Glutamatergic neuron (in vitro differentiated cells): ENCODE results near the gene FUT9. TPM values are rescaled to one million over a fixed set of nuclear protein-coding genes. Genes with fewer than 3 reads are reported as not detected.

Source experiments
- DNase-seq: peaks from one replicate; pipeline ENCODE4 v3.0.0; 2022
- H3K27ac Mint-ChIP-seq: one replicate; pipeline ENCODE4 v1.8.0; 2020; ENCODE audit warnings: mild to moderate bottlenecking, mixed read lengths, inconsistent platforms; ENCODE audit not compliant: unreplicated experiment
- H3K27me3 Mint-ChIP-seq: one replicate; pipeline ENCODE4 v1.8.0; 2020; ENCODE audit warnings: mild to moderate bottlenecking, moderate library complexity, mixed read lengths, inconsistent platforms; ENCODE audit not compliant: unreplicated experiment
- H3K36me3 Mint-ChIP-seq: one replicate; pipeline ENCODE4 v1.8.0; 2020; ENCODE audit warnings: mild to moderate bottlenecking, mixed read lengths, inconsistent platforms; ENCODE audit not compliant: unreplicated experiment
- H3K4me1 Mint-ChIP-seq: one replicate; pipeline ENCODE4 v1.8.0; 2020; ENCODE audit warnings: mild to moderate bottlenecking, low read depth, mixed read lengths, inconsistent platforms; ENCODE audit not compliant: unreplicated experiment
- H3K4me3 Mint-ChIP-seq: one replicate; pipeline ENCODE4 v1.8.0; 2020; ENCODE audit warnings: mild to moderate bottlenecking, mixed read lengths, inconsistent platforms; ENCODE audit not compliant: unreplicated experiment
- H3K9me3 Mint-ChIP-seq: one replicate; pipeline ENCODE4 v1.8.0; 2020; ENCODE audit warnings: mild to moderate bottlenecking, moderate library complexity, mixed read lengths, inconsistent platforms; ENCODE audit not compliant: unreplicated experiment
- CTCF ChIP-seq: fragments of 200-600 bp; sonication (generic); IDR thresholded peaks from one replicate; pipeline ENCODE4 v1.5.0; 2021; ENCODE audit not compliant: partially characterized antibody, unreplicated experiment
- long read RNA-seq: library from polyadenylated mRNA; unstranded; transcript quantifications from one replicate; pipeline ENCODE4 v2.0.0, GENCODE V29; 2020; ENCODE audit not compliant: unreplicated experiment
- total RNA-seq: library from RNA; stranded (reverse); fragmentation: NEBNext Ultra II Directional; extraction: Animal tissue kit (Norgen Biotek cat#: 25700); gene quantifications from one replicate; pipeline ENCODE4 v1.2.1, GENCODE V29; 2021; ENCODE audit not compliant: unreplicated experiment

Gene FUT9
- total RNA-seq: 0.54 TPM
- long read RNA-seq: 0 reads

DNA sequence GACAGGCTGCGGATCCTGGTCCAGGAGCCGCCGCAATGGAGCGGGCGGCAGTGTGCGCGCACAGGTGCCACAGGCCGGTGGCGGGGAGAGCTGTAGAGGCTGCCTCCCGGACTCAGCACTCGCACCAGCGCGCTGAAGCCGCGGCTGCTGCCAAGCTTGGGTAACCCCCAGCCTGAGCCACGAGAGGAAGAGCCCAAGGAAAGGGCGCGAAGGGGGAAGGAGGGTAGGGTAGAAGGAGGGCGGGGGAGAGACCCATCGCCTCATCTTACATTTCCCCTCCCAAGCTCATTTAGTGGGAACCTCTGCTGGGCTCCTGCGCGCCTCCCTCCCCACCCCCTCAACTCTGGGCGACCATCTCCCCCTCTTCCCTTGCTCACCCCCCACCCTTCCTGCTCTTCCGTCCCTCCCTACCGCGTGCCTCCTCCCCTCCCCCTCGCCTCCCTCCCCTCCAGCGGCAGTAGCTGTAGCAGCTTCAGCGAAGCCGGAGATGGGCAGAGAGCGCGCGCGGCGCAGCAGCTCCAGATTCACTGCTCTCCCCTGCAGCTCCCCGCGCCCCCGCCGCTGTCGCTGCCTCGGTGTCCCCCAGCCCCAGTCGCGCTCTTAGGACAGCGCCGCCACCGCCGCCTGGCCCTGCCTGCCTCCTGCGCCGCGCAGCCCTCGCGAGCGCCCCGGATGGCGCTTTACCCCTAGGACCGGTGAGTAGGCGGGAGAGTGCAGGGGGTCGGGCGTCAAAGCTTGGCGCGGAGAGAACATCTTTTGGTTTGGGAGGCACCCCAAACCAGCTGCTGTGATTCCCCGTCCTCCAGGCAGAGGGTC is at the start of gene FUT9:
FUT9 (plus strand) TSS at position 457 of the 816 bp plus-strand sequence. CDS start 187,182 bp downstream, outside the sequence.
- peak; percentile 75 for DNase-seq
- Mint-ChIP-seq H3K4me1 (peaks cover 8% of the 10 kb centered on the region), H3K9me3 (peaks cover 7% of the 10 kb centered on the region), H3K27me3 (peaks cover 8% of the 10 kb centered on the region), H3K4me3 (peak within 1 kb of the TSS; percentile 94), H3K27ac (peak within 1 kb of the TSS; percentile 36), H3K36me3 (no peaks in the 10 kb centered on the region)
- TF ChIP-seq CTCF: no peak

DNA sequence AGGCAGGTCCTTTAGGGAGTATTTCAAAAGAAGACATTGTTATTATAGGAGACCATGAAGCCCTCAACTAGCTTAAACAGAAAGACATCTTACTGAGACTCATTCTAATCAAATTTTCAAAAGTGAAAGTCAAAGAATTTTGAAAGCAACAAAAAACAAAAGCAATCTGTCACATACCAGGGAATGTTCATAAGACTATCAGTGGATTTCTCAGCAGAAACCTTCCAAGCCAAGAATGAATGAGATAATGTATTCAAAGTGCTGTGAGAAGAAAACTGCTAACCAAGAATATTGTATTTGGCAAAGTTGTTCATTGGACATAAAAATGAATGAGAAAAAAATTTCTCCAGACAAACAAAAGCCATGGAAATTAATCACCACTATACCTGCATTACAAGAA is 48.2 kb upstream of the FUT9 start:
- H3K27me3 Mint-ChIP-seq: no peaks in the 10 kb centered on the region
- no peak overlapping the region for H3K27ac Mint-ChIP-seq
- DNase-seq: no peak
- H3K9me3 Mint-ChIP-seq: peaks cover 2% of the 10 kb centered on the region
- H3K4me3 Mint-ChIP-seq: no peak overlapping the region
- H3K36me3 Mint-ChIP-seq: no peaks in the 10 kb centered on the region
- no peaks in the 10 kb centered on the region for H3K4me1 Mint-ChIP-seq
- no peak for TF ChIP-seq CTCF

GRCh38 chr6:95973976-95974375 is 41.8 kb upstream of the FUT9 start:
- no peak for DNase-seq
- H3K27ac Mint-ChIP-seq: no peak overlapping the region
- H3K36me3 Mint-ChIP-seq: no peaks in the 10 kb centered on the region
- H3K9me3 Mint-ChIP-seq: peaks cover 2% of the 10 kb centered on the region
- no peaks in the 10 kb centered on the region for H3K4me1 Mint-ChIP-seq
- H3K27me3 Mint-ChIP-seq: no peaks in the 10 kb centered on the region
- TF ChIP-seq CTCF: no peak
- H3K4me3 Mint-ChIP-seq: no peak overlapping the region

GRCh38 chr6:95978230-95978629 is 37.5 kb upstream of the FUT9 start:
- no peaks in the 10 kb centered on the region for H3K36me3 Mint-ChIP-seq
- no peak for TF ChIP-seq CTCF
- no peaks in the 10 kb centered on the region for H3K4me1 Mint-ChIP-seq
- no peaks in the 10 kb centered on the region for H3K27me3 Mint-ChIP-seq
- no peaks in the 10 kb centered on the region for H3K9me3 Mint-ChIP-seq
- H3K27ac Mint-ChIP-seq: no peak overlapping the region
- no peak overlapping the region for H3K4me3 Mint-ChIP-seq
- no peak for DNase-seq

DNA sequence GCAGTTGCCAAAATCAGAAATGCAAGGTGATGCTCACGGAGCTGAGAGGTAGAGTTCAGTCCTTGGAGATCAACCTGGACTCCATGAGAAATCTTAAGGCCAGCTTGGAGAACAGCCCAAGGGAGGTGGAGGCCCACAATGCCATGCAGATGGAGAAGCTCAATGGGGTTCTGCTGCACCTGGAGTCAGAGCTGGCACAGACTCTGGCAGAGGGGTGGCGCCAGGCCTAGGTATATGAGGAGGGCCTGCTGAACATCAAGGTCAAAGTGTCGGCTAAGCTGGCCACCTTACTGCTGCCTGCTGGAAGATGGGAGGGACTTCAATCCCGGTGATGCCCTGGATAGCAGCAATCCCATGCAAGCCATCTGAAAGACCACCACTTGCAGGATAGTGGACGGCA is 23.9 kb upstream of the FUT9 start:
- H3K27ac Mint-ChIP-seq: no peak overlapping the region
- H3K27me3 Mint-ChIP-seq: peaks cover 2% of the 10 kb centered on the region
- peaks cover 6% of the 10 kb centered on the region for H3K9me3 Mint-ChIP-seq
- TF ChIP-seq CTCF: no peak
- no peaks in the 10 kb centered on the region for H3K4me1 Mint-ChIP-seq
- no peak for DNase-seq
- H3K4me3 Mint-ChIP-seq: no peak overlapping the region
- H3K36me3 Mint-ChIP-seq: peaks cover 15% of the 10 kb centered on the region
